Stimulated activated effector memory CD8-positive, alpha-beta T cell treated with anti-CD3 and anti-CD28 coated beads, Interleukin-12 subunit alpha, Interleukin-12 subunit beta, amount 100 ng/mL, for 72 hours (primary cell): ENCODE data around the gene PLEKHO1.
"Not testable (repeated sequence)": the region's sequence is repeated elsewhere in the genome, so short reads cannot be mapped to it uniquely, and the experiment has no call there.

ENCODE experiments used
- ATAC-seq: fragments of 150-1000 bp; cut with Tn5 transposase; 2 replicates; pipeline ENCODE4 v1.10.0; 2021
- DNase-seq, 2 donors: peaks; one replicate each; pipeline ENCODE4 v3.0.0; 2021 to 2022; ENCODE audit warnings: low spot score in 2 of 2
- H3K27ac Mint-ChIP-seq: one replicate; pipeline ENCODE4 v1.8.0; 2022; ENCODE audit warnings: mild to moderate bottlenecking, mixed read lengths
- H3K36me3 Mint-ChIP-seq: one replicate; pipeline ENCODE4 v1.8.0; 2022; ENCODE audit warnings: mild to moderate bottlenecking, mixed read lengths
- H3K4me1 Mint-ChIP-seq: one replicate; pipeline ENCODE4 v1.8.0; 2022; ENCODE audit warnings: mixed read lengths
- H3K4me3 Mint-ChIP-seq: one replicate; pipeline ENCODE4 v1.8.0; 2022; ENCODE audit warnings: mild to moderate bottlenecking, mixed read lengths
- H3K9me3 Mint-ChIP-seq: one replicate; pipeline ENCODE4 v1.8.0; 2022; ENCODE audit warnings: mixed read lengths

PLEKHO1 gene

GRCh38 chr1:150178548-150178947 is 28.8 kb downstream of the PLEKHO1 start:
- no peaks in the 10 kb centered on the region for H3K9me3 Mint-ChIP-seq
- H3K4me1 Mint-ChIP-seq: no peaks in the 10 kb centered on the region
- no peak overlapping the region for H3K4me3 Mint-ChIP-seq
- ATAC-seq: no peak
- no peaks in the 10 kb centered on the region for H3K36me3 Mint-ChIP-seq
- DNase-seq: no peak
- no peak overlapping the region for H3K27ac Mint-ChIP-seq

GRCh38 chr1:150179867-150180266 is 30.2 kb downstream of the PLEKHO1 start:
- ATAC-seq (no peak), DNase-seq (no peak)
- no peak overlapping the region for H3K4me3 Mint-ChIP-seq
- H3K4me1 Mint-ChIP-seq: no peaks in the 10 kb centered on the region
- no peaks in the 10 kb centered on the region for H3K36me3 Mint-ChIP-seq
- H3K9me3 Mint-ChIP-seq: no peaks in the 10 kb centered on the region
- H3K27ac Mint-ChIP-seq: no peak overlapping the region

GRCh38 chr1:150180474-150180873 is 30.8 kb downstream of the PLEKHO1 start:
- Mint-ChIP-seq H3K27ac (no peak overlapping the region), H3K4me1 (no peaks in the 10 kb centered on the region), H3K4me3 (no peak overlapping the region), H3K36me3 (no peaks in the 10 kb centered on the region), H3K9me3 (no peaks in the 10 kb centered on the region)
- DNase-seq: no peak
- no peak for ATAC-seq

- no peak for DNase-seq
- Mint-ChIP-seq H3K9me3 (no peaks in the 10 kb centered on the region), H3K4me3 (no peak overlapping the region), H3K36me3 (no peaks in the 10 kb centered on the region), H3K27ac (no peak overlapping the region), H3K4me1 (peaks cover 3% of the 10 kb centered on the region)
- no peak for ATAC-seq
Measured at GRCh38 chr1:150182247-150182646, 32.5 kb downstream of the PLEKHO1 start.

- no peaks in the 10 kb centered on the region for H3K36me3 Mint-ChIP-seq
- H3K4me1 Mint-ChIP-seq: peaks cover 9% of the 10 kb centered on the region
- no peak overlapping the region for H3K27ac Mint-ChIP-seq
- H3K4me3 Mint-ChIP-seq: no peak overlapping the region
- H3K9me3 Mint-ChIP-seq: no peaks in the 10 kb centered on the region
- ATAC-seq: no peak
- DNase-seq: no peak
Measured at GRCh38 chr1:150183061-150183460, 33.3 kb downstream of the PLEKHO1 start.

GRCh38 chr1:150185481-150185880 is 35.8 kb downstream of the PLEKHO1 start:
- DNase-seq: no peak
- no peak for ATAC-seq
- Mint-ChIP-seq H3K27ac (no peak overlapping the region), H3K4me1 (peaks cover 9% of the 10 kb centered on the region), H3K36me3 (no peaks in the 10 kb centered on the region), H3K9me3 (no peaks in the 10 kb centered on the region), H3K4me3 (no peak overlapping the region)

GRCh38 chr1:150186438-150186788 is 36.7 kb downstream of the PLEKHO1 start:
- DNase-seq, H3K9me3 Mint-ChIP-seq, H3K4me1 Mint-ChIP-seq, ATAC-seq, H3K27ac Mint-ChIP-seq, H3K36me3 Mint-ChIP-seq: not testable (repeated sequence)
- H3K4me3 Mint-ChIP-seq: peak overlapping the region; percentile 55

GRCh38 chr1:150186789-150187559 is 37.3 kb downstream of the PLEKHO1 start:
- Mint-ChIP-seq H3K4me3 (peak overlapping the region; percentile 55), H3K36me3 (no peaks in the 10 kb centered on the region), H3K9me3 (no peaks in the 10 kb centered on the region), H3K4me1 (peaks cover 9% of the 10 kb centered on the region), H3K27ac (peak overlapping the region; percentile 24)
- DNase-seq (peak in 1 of 2 donors; percentile 56), ATAC-seq (peak; percentile 79)

- DNase-seq (no peak), ATAC-seq (peak; percentile 50)
- Mint-ChIP-seq H3K27ac (peak overlapping the region; percentile 24), H3K9me3 (no peaks in the 10 kb centered on the region), H3K4me1 (peaks cover 9% of the 10 kb centered on the region), H3K4me3 (peak overlapping the region; percentile 55), H3K36me3 (no peaks in the 10 kb centered on the region)
Measured at GRCh38 chr1:150187560-150187931, 37.8 kb downstream of the PLEKHO1 start.

- H3K36me3 Mint-ChIP-seq: no peaks in the 10 kb centered on the region
- no peak overlapping the region for H3K27ac Mint-ChIP-seq
- DNase-seq (no peak), ATAC-seq (no peak)
- H3K4me1 Mint-ChIP-seq: peaks cover 8% of the 10 kb centered on the region
- H3K9me3 Mint-ChIP-seq: no peaks in the 10 kb centered on the region
- no peak overlapping the region for H3K4me3 Mint-ChIP-seq
Measured at GRCh38 chr1:150192012-150192411, 42.3 kb downstream of the PLEKHO1 start.

GRCh38 chr1:150194381-150195031 is 44.8 kb downstream of the PLEKHO1 start:
- H3K27ac Mint-ChIP-seq: no peak overlapping the region
- no peaks in the 10 kb centered on the region for H3K36me3 Mint-ChIP-seq
- no peaks in the 10 kb centered on the region for H3K4me1 Mint-ChIP-seq
- no peak overlapping the region for H3K4me3 Mint-ChIP-seq
- ATAC-seq (no peak), DNase-seq (no peak)
- no peaks in the 10 kb centered on the region for H3K9me3 Mint-ChIP-seq

GRCh38 chr1:150196417-150196816 is 46.7 kb downstream of the PLEKHO1 start:
- Mint-ChIP-seq H3K4me3 (no peak overlapping the region), H3K27ac (no peak overlapping the region), H3K4me1 (no peaks in the 10 kb centered on the region), H3K36me3 (no peaks in the 10 kb centered on the region), H3K9me3 (no peaks in the 10 kb centered on the region)
- DNase-seq (no peak), ATAC-seq (no peak)

GRCh38 chr1:150207281-150207971 is 57.7 kb downstream of the PLEKHO1 start:
- ATAC-seq: no peak
- Mint-ChIP-seq H3K27ac (no peak overlapping the region), H3K9me3 (no peaks in the 10 kb centered on the region), H3K36me3 (no peaks in the 10 kb centered on the region), H3K4me3 (no peak overlapping the region), H3K4me1 (no peaks in the 10 kb centered on the region)
- DNase-seq: no peak

GRCh38 chr1:150208460-150208859 is 58.7 kb downstream of the PLEKHO1 start:
- not testable (repeated sequence) for H3K4me1 Mint-ChIP-seq, H3K27ac Mint-ChIP-seq, H3K9me3 Mint-ChIP-seq, H3K4me3 Mint-ChIP-seq, H3K36me3 Mint-ChIP-seq, ATAC-seq, DNase-seq
